GM10248 (cell line): ENCODE results near the gene ARHGEF7.

Source experiments
- CTCF ChIA-PET: fragments of 300-600 bp; sonication (Branson Sonifier 250); formaldehyde crosslinking; extraction: SDS; loops from one replicate; lab custom pipeline; 2021; ENCODE audit warnings: antibody characterized with exemption; lab: Yijun Ruan, JAX
- POLR2A ChIA-PET: fragments of 350-650 bp; sonication (Branson Sonifier 250); formaldehyde crosslinking; extraction: SDS; loops from one replicate; lab custom pipeline; 2020; ENCODE audit warnings: antibody characterized with exemption; lab: Yijun Ruan, JAX
- DNase-seq: peaks from one replicate; pipeline ENCODE4 v3.0.0; 2012; ENCODE audit errors: extremely low spot score
- TF ChIP-seq, protein P1 (sequence below): IDR thresholded peaks from 2 replicates; pipeline ENCODE4 v1.5.1; 2012; ENCODE audit warnings: mild to moderate bottlenecking, low read depth; ENCODE audit errors: extremely low read depth, missing control alignments, control extremely low read depth

Gene ARHGEF7

DNA sequence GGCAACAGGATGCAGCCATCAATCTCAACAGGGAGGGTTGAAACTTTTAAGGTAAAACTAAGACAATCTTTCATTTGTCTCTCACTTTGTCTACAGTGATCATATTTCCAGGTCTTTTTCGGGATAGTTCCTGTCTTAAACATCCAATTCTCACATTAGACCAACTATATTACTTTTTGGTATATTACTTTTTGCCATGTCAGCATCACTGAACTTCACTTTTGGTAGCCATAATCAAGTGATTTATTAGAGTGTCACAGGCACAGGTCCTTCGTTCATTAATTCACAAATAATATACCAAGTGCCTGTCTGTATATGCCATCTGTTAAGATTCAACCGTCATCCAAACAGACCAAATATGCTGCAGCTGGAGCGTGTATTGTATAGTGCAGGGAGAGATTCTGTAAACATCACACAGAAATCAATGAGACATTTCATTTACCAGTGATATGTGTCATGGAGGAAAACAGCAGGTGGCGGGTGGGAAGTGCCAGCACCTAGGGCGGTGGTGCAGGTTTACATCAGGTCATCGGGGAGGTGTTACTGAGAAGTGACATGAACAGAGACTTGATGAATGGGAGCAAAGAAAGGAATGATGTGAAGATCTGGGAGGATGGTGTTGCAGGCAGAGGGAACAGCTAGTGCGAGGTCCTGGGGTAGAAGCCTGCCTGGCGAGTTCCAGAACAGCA lies 24.9 kb downstream of the ARHGEF7 start:
- ChIA-PET POLR2A (no interaction called here), CTCF (interaction anchor here (0.9 kb wide), 1 partner anchor 78 kb away, joined by 3 read pairs; no protein-coding TSS in a partner anchor)
- DNase-seq: no peak
- TF ChIP-seq, protein P1, sequence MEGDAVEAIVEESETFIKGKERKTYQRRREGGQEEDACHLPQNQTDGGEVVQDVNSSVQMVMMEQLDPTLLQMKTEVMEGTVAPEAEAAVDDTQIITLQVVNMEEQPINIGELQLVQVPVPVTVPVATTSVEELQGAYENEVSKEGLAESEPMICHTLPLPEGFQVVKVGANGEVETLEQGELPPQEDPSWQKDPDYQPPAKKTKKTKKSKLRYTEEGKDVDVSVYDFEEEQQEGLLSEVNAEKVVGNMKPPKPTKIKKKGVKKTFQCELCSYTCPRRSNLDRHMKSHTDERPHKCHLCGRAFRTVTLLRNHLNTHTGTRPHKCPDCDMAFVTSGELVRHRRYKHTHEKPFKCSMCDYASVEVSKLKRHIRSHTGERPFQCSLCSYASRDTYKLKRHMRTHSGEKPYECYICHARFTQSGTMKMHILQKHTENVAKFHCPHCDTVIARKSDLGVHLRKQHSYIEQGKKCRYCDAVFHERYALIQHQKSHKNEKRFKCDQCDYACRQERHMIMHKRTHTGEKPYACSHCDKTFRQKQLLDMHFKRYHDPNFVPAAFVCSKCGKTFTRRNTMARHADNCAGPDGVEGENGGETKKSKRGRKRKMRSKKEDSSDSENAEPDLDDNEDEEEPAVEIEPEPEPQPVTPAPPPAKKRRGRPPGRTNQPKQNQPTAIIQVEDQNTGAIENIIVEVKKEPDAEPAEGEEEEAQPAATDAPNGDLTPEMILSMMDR: no peak

DNA sequence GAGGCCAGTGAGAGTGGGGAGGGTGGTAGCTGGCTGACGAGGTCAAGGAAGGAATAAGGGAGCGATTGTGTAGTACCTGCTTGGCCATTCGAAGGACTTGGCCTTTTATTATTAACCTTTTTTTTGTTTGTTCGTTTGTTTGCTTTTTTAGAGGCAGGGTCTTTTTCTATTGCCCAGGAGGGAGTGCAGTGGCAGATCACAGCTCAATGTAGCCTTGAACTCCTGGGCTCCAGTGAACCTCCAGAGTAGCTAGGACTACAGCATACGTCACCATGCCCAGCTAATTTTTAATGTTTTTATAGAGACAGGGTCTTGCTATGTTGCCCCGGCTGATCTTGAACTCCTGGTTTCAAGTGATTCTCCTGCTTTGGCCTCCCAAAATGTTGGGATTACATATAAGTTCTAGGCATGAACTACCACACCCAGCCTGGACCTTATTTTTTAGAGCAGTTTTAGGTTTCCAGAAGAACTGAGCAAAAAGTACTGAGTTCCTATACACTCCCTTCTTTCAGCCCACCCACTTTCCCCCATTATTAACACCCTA lies 25.5 kb downstream of the ARHGEF7 start:
- ChIA-PET CTCF (interaction anchor here (0.9 to 1.6 kb wide), 2 partner anchors 11 to 77 kb away, joined by 3 read pairs; no protein-coding TSS in a partner anchor), POLR2A (no interaction called here)
- no peak for DNase-seq
- TF ChIP-seq, protein P1: no peak

DNA sequence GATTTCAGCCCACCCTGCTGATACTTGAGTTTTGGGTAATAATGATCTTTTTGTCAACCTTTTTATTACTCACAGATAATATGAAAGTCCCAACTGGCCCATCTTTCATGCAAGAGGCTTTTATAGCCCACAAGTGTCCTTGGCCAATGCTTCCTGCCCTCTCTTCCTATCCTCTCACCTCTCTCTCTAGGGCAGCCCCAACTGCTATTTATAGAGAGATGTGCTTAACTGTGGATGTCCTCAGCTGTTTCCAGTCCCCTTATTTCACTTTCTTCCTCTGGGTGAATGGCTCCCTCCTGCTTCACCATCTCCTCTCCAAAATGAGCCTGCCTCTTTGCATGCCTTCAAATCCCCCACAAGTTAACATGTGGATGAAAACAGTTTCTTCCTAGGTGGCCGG lies 27.4 kb downstream of the ARHGEF7 start:
- ChIA-PET CTCF (interaction anchor here (1.6 to 2.1 kb wide), 2 partner anchors 13 to 75 kb away, joined by 3 to 6 read pairs; no protein-coding TSS in a partner anchor), POLR2A (no interaction called here)
- TF ChIP-seq, protein P1: no peak
- DNase-seq: no peak

DNA sequence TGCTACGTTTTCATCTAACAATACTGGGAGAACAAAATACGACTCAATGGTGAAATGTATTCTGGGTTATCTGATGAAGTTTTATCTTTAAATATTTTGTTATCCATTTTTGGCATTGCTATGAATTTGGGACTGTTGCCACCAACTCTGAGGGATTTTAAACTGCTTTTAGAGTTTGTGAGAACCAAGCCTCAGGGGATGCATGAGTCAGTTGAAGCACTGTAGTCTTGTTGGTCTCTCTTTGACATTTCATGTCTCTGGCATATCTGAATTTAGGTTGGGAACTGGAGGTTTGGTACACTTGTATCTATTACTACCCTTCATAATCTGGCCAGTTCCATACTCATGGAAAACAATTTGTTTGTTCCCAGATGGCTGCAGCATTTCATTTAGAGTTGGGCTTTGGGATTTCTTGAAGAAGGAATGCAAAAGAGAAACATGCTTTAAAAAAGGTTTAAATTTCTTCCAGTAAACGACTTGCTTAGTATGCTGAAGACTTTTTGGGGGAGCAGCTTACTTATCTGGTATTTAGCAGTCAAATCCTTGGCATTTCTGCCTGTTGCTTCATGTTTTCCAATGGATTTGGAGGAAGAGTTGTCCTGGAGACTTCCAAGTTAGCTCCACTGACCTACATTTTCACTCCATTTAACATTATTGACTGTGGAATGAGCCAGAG lies 28.9 kb downstream of the ARHGEF7 start:
- DNase-seq: no peak
- TF ChIP-seq, protein P1: no peak
- ChIA-PET POLR2A (no interaction called here), CTCF (interaction anchor here (2.1 kb wide), 1 partner anchor 76 kb away, joined by 6 read pairs; no protein-coding TSS in a partner anchor)

DNA sequence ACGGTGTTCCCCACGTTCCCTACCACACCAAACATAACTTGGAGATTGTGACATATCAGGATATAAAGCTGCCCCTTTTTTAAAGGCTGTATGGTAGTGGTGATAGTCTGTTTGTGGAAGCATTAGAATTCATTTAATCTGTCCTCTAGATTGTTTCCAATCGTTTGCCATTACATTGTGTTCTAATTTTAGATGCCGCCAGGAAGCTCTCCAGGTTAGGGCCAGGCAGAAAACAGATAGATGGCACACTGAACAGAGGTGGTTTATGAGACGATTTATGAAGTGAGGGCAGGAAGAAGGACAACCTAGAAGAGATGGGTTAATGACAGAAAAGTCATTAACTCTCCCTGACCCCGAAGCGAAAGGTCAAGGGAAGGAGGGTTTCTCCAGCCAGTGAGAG lies 30.0 kb downstream of the ARHGEF7 start:
- POLR2A ChIA-PET: no interaction called here
- TF ChIP-seq, protein P1: no peak
- CTCF ChIA-PET: interaction anchor here (0.9 to 1.2 kb wide), 2 partner anchors 16 to 77 kb away, joined by 3 read pairs; no protein-coding TSS in a partner anchor
- DNase-seq: no peak

DNA sequence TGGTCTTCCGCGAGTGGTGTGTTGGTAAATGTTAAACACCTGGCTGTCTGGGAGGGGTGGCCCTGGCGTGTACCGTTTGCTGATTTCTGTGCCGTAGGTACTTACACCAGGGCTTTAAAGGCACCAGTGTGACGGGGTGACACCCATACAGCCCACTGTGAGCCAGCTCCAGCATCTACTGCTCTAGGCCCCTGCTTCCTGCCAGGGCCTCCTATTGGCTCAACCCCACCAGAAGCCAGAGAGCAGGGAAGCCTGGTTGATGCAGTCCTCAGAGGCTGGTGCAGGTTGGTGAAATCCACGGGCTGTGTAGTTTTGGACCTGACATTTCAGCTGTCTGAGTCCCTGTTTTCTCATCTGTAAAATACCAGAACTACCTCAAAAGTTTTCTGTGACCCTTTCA lies 30.4 kb downstream of the ARHGEF7 start:
- CTCF ChIA-PET: interaction anchor here (0.9 to 1.2 kb wide), 2 partner anchors 16 to 78 kb away, joined by 3 read pairs; no protein-coding TSS in a partner anchor
- POLR2A ChIA-PET: no interaction called here
- DNase-seq: no peak
- TF ChIP-seq, protein P1: no peak
